ENCODE results near the gene AUTS2.

The AUTS2 gene

DNA sequence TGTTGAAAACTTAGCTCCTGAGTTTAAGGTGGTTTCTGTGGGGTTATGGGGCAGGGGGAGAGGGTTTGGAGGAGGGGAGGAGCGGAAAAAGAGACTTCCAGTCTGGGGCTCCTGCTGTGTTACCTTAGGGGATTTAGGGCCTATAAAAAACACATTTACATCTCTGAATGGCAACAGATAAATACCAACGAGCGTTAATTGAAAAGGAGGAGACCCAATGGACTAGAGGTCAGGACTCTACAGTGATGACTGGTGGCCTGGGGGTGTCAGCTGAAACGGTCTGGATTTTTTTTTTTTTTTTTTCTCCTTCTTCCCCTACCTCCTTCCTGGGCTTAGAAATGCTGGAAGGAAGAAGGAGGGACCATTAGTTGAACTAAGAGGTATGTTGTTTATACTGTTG lies 47.4 kb downstream of the AUTS2 start:
- Mint-ChIP-seq H3K27me3 (ENCODE audit: low read depth, poor library complexity) (no peaks in the 10 kb centered on the region), H3K4me3 (no peak overlapping the region), H3K36me3 (ENCODE audit: low read depth) (peaks cover 7% of the 10 kb centered on the region), H3K9me3 (no peaks in the 10 kb centered on the region), H3K27ac (peak overlapping the region; percentile 4), H3K4me1 (peaks cover 93% of the 10 kb centered on the region)
- DNase-seq: no peak
- TF ChIP-seq, protein P1, sequence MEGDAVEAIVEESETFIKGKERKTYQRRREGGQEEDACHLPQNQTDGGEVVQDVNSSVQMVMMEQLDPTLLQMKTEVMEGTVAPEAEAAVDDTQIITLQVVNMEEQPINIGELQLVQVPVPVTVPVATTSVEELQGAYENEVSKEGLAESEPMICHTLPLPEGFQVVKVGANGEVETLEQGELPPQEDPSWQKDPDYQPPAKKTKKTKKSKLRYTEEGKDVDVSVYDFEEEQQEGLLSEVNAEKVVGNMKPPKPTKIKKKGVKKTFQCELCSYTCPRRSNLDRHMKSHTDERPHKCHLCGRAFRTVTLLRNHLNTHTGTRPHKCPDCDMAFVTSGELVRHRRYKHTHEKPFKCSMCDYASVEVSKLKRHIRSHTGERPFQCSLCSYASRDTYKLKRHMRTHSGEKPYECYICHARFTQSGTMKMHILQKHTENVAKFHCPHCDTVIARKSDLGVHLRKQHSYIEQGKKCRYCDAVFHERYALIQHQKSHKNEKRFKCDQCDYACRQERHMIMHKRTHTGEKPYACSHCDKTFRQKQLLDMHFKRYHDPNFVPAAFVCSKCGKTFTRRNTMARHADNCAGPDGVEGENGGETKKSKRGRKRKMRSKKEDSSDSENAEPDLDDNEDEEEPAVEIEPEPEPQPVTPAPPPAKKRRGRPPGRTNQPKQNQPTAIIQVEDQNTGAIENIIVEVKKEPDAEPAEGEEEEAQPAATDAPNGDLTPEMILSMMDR (IDR thresholded peaks at IDR 0.05): no peak

DNA sequence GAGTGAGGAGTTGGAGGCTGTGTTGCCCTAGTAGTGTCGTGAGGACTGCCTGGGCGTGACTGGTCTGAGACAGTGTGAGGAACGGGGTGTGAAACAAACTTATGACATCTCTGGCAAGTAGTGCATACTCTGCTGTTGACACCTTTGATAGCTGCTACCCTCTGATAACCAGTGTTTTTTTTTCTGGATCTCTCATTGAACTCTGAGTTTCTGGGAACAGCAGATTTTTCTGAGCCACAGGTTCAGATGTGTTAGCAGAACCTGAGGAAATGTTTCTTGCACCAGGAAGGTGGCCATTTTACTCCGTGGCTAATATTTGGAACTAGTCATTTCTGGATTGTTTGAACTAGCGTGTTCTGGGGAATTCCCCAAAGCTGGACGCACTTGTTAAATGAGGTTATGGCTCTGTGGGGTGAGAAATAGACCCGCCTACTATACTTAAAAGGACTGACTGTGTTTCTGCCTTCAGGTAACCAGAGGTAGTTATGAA lies 52.9 kb downstream of the AUTS2 start:
- Mint-ChIP-seq H3K4me1 (peaks cover 85% of the 10 kb centered on the region), H3K9me3 (no peaks in the 10 kb centered on the region), H3K27me3 (ENCODE audit: low read depth, poor library complexity) (peaks cover 3% of the 10 kb centered on the region), H3K36me3 (ENCODE audit: low read depth) (peaks cover 7% of the 10 kb centered on the region), H3K4me3 (no peak overlapping the region), H3K27ac (no peak overlapping the region)
- TF ChIP-seq, protein P1 (IDR thresholded peaks at IDR 0.05): no peak
- no peak for DNase-seq

DNA sequence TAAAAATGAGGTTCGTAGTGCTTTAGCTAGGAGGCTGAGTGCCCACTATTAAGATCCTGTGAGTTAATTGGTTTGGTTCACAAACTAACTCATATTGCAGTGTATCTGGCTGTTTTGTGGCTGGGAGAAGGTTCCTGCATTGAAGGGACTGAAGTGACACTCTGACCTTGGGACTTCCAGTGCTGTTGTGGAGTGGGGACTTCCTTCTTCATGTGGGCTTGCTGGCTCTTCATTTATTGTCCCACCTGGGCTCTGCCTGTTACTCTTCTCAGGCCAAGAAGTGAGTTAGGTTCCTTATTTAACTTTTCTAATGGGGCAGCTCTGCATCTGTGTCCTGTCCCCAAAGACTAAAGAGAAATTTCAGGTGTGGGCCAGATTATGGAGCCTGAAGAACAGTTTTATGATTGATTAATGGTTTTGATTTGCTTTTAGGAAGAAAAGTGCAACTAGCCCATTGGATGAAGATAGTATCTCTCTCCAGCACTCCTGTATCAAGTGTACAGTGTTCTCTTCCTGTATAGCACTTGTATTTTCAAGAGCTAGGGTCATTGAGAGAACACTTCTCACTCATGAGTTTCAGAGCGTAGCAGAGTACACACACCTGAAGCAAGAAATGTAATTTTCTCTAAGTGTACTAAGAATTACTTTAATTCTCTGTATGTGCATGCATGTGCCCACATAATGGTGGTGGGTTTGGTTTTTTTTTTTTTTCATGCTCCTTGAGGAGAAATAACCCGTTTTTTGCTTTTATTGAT lies 54.8 kb downstream of the AUTS2 start:
- TF ChIP-seq, protein P1 (IDR thresholded peaks at IDR 0.05): no peak
- no peaks in the 10 kb centered on the region for H3K36me3 Mint-ChIP-seq (ENCODE audit: low read depth)
- no peak overlapping the region for H3K4me3 Mint-ChIP-seq
- peaks cover 3% of the 10 kb centered on the region for H3K27me3 Mint-ChIP-seq (ENCODE audit: low read depth, poor library complexity)
- no peaks in the 10 kb centered on the region for H3K9me3 Mint-ChIP-seq
- H3K4me1 Mint-ChIP-seq: peaks cover 82% of the 10 kb centered on the region
- H3K27ac Mint-ChIP-seq: peak overlapping the region; percentile 17
- no peak for DNase-seq

DNA sequence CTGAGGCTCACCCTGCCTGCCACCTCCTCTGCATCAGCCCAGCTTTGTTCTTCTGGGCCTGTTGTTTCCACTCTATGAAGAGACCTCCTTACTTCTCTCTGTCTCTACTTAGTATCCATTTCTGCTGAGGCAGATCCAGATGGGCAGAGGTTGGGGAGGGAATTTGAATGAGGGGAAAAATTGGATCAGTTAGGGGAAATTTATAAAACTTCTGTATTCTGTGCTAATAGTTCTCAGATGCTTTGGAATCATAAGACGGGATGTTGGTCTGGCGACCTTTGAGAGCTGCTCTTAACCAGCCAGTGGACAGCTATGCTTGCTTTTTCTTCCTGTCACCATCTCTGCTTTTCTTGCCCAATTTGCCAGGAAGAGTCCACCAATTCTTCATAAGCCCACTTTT lies 55.5 kb downstream of the AUTS2 start:
- no peak overlapping the region for H3K4me3 Mint-ChIP-seq

DNA sequence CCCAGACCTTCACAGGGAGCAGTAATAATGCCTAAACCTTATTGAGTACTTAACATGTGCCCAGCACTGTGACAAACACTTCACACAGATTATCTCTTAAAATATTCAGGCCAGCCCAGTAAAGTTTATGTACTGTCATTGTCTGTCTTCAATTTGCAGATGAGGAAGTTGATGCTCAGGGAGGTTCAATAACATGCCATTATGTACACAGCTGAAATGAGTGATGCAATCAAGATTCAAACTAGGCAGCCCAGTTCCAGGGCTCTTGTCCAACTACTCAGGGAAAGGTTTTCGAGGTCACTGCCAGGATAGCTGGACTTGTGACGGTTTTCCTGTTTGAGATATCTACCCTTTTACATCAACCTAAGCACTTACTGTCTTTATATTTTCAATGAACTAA lies 56.1 kb downstream of the AUTS2 start:
- Mint-ChIP-seq H3K9me3 (no peaks in the 10 kb centered on the region), H3K4me3 (no peak overlapping the region), H3K27ac (peak overlapping the region; percentile 66), H3K4me1 (peaks cover 76% of the 10 kb centered on the region), H3K27me3 (ENCODE audit: low read depth, poor library complexity) (peaks cover 3% of the 10 kb centered on the region), H3K36me3 (ENCODE audit: low read depth) (no peaks in the 10 kb centered on the region)
- TF ChIP-seq, protein P1 (IDR thresholded peaks at IDR 0.05): no peak
- no peak for DNase-seq

More for the DNA sequence above, 55.5 kb downstream of the AUTS2 start:
- H3K4me1 Mint-ChIP-seq: peaks cover 76% of the 10 kb centered on the region
- H3K27ac Mint-ChIP-seq: peak overlapping the region; percentile 6
- DNase-seq: no peak
- no peaks in the 10 kb centered on the region for H3K36me3 Mint-ChIP-seq (ENCODE audit: low read depth)
- no peaks in the 10 kb centered on the region for H3K9me3 Mint-ChIP-seq
- TF ChIP-seq, protein P1 (IDR thresholded peaks at IDR 0.05): no peak
- peaks cover 3% of the 10 kb centered on the region for H3K27me3 Mint-ChIP-seq (ENCODE audit: low read depth, poor library complexity)
